HL-60/S4 treated with retinoic acid at 250 ng/mL for 4 days and 3 days (cell line): ENCODE measurements around the gene CXCR6.

Source experiments
- in situ Hi-C: fragments of 300-500 bp; cut with MboI; formaldehyde crosslinking; loops from 2 replicates; pipeline ENCODE4 v1.7.0; 2022; ENCODE audit warnings: low sequenced_read_pairs

The CXCR6 gene

DNA sequence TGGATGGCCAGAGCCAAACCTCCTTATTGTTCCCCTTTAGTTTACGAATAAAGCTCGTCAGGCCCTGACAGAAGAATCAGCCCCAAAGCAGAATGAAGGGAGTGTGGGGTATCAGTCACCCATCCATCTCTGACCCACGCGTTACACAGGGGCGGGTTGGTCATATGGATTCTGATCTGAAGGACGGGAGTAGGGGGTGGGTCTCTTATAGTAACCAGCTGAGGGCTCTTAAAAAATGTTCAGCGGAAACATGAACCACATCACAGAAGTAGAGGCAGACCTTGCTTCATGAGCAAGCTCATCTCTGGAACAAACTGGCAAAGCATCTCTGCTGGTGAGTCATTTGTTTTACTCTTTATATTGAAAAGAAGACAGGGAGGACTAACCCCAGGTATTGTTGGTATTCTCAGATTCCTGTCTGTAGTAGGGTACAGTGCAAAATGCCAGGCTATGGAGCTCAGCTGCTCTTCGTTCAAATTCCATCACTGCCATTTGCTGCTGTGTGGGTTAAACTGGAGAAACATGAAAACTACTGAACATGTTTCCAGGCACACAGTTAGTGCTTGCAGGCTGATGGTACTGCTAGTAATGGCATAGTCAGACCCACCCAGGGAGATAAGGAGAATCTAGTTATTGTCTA, at the start of gene CXCR6:
Gene CXCR6 (plus strand): TSS at position 258 of the 640 bp plus-strand sequence. CDS start 3,018 bp downstream, outside the sequence.
- in situ Hi-C loops = loop anchor here (25.0 kb wide), 1 partner anchor 419 kb away; the partner anchor contains the start of genes CCR2 and CCR5

GRCh38 chr3:45894015-45894414, 49.2 kb upstream of the CXCR6 start:
- in situ Hi-C loops = no loop called here

- in situ Hi-C loops = no loop called here
Observed at GRCh38 chr3:45895686-45896468, 47.4 kb upstream of the CXCR6 start.

DNA sequence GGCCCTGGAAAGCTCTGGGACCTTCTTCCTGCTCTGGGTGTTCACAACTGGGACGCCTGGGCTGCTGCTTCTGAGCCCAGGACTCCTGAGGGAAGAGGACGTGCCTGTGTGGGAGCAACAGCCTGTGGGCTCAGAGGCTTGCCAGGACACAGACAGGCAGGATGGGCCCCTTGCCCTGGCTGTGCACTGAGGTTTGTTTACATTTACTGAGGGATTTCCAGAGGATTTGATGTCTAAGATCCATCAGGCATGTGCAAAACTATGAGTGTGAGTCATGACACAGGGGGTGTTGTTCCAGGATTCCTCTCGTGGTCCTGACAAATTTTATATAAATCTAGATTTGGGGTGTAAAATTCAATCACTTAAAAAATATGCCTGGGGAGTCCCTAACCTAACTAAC, 46.3 kb upstream of the CXCR6 start:
- in situ Hi-C loops = no loop called here

- in situ Hi-C loops = no loop called here
Observed at GRCh38 chr3:45904931-45905330, 38.3 kb upstream of the CXCR6 start.

DNA sequence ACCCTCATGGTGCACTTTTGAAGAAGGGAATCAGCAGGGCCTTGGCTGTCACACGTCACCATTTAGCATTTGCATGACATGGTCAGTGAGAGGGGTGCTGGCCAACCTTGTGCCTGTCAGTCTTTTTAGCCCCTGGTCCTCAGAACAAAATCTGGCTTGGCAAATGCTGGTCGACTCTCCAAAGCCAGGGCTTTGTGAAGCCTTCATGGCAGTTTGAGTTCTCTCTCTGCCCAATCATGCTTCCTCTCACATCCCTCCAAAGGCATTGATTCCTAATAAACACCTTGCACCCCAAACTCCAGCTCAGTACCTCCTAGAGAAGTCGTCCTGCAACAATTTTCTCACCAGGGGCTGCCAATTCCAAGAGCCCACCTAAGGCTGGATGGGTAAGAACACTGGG, 37.5 kb upstream of the CXCR6 start:
- in situ Hi-C loops = no loop called here

- in situ Hi-C loops = no loop called here
Observed at GRCh38 chr3:45906681-45907407, 36.4 kb upstream of the CXCR6 start.

- in situ Hi-C loops = no loop called here
Observed at GRCh38 chr3:45907769-45908705, 35.2 kb upstream of the CXCR6 start.

- in situ Hi-C loops = no loop called here
Observed at GRCh38 chr3:45908761-45909160, 34.5 kb upstream of the CXCR6 start.

DNA sequence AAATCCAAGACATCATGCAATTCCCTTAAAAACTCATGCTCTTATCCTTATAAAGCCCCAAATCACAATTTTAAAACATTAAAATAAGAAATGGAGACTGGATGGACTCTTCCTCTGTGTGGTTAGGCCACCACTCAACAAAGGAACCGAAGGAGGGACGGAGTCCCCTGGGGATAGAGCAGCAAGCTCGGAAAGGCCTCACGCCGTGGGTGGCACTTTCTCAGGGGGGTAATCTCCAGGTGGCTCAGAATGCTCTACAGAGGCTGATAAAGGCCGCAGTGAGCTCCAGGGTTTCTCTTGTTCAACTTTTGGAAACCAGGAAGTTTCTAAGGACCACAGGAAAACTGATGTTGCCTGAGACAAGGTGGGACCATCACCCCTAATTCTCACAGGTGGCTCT, 33.7 kb upstream of the CXCR6 start:
- in situ Hi-C loops = no loop called here

DNA sequence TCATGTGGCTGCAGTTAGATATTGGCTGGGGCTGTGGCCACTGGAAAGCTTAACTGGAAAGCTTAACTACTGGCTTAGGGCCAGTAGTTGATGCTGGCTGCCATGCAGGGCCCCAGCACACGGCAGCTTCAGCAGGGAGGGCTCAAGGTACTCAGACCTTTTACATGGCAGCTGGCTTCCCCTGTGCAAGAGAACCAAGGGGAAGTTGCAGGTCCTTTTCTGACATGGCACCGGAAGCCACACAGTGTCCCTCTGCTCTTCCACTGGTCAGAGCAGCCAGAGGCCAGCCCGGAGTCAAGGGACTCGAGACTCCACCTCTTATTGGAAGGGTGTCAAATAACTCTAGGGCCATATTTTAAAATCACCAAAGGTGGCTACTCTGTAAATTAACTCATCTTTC, 32.4 kb upstream of the CXCR6 start:
- in situ Hi-C loops = no loop called here

- in situ Hi-C loops = no loop called here
Observed at GRCh38 chr3:45911511-45912226, 31.6 kb upstream of the CXCR6 start.

DNA sequence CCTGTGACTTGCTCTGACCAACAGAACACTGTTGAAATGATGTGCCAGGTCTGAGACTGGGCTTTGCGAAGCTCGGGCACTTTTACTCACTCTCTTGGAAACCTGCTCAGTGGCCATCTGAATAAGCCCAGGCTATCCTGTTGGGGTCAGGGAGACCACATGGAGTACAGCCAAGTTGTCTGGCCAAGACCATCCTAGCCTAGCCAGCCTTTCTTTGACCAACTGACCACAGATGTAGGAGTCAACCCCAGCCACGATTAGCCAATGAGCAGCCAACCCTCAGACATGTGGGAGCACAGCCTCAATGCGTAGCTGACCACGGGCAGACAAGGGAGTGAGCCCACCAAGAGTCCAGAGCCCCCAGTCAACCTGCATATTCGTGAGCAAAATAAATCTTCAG, 30.8 kb upstream of the CXCR6 start:
- in situ Hi-C loops = no loop called here

DNA sequence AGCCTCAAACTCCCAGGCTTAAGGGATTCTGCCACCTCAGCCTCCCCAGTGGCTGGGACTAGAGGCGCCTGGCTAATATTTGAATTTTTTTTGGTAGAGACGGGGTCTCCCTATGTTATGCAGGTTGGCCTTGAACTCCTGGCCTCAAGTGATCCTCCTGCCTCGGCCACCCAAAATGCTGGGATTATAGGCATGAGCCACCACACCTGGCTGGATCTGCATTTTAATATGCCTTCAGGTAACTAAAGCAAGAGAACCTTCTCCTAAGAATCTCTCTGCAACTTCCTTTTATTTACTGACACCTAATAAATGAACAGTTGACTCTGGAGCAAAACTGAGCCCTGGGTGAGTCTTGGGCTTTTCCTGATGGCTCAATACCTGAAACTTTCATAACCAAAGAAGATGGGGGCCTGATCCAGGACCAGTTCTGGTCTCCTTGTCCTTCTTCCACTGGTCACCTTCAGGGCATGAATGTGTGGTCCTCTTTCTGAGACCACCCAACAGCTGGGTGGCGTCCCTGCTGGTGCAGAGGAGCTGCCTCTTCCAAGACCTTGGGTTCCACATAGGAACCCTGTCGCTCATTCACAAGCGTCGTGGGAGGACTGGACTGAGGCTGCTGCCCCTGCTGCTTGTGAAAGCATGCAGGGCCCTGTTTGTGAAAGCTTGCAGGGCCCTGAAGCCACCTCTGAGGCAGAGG, 28.8 kb upstream of the CXCR6 start:
- in situ Hi-C loops = no loop called here

GRCh38 chr3:45915059-45915439, 28.2 kb upstream of the CXCR6 start:
- in situ Hi-C loops = no loop called here

GRCh38 chr3:45915518-45916231, 27.6 kb upstream of the CXCR6 start:
- in situ Hi-C loops = no loop called here

GRCh38 chr3:45917146-45917898, 25.9 kb upstream of the CXCR6 start:
- in situ Hi-C loops = no loop called here
